Loucy (cell line): ENCODE results near the gene GDF9.

Experiments
- H2AFZ ChIP-seq: fragments of 200-600 bp; sonication (generic); 2 replicates; pipeline ENCODE4 v1.6.0; 2016; ENCODE audit warnings: antibody characterized with exemption, mild to moderate bottlenecking, low read length, moderate library complexity
- H3F3A ChIP-seq: fragments of 200-600 bp; 2 replicates; pipeline ENCODE4 v1.6.0; 2016; ENCODE audit warnings: antibody characterized with exemption, low read depth, mild to moderate bottlenecking
- H3K27me3 ChIP-seq: fragments of 200-600 bp; sonication (generic); 2 replicates; pipeline ENCODE4 v1.6.1; 2014; ENCODE audit warnings: low read length, mild to moderate bottlenecking; ENCODE audit not compliant: insufficient read depth, poor library complexity, severe bottlenecking
- H3K36me3 ChIP-seq: fragments of 200-600 bp; sonication (generic); 2 replicates; pipeline ENCODE4 v1.6.1; 2016; ENCODE audit warnings: low read length; ENCODE audit not compliant: insufficient read depth
- H3K4me1 ChIP-seq: fragments of 200-600 bp; sonication (generic); 2 replicates; pipeline ENCODE4 v1.5.1; 2014; ENCODE audit warnings: low read length, mild to moderate bottlenecking; ENCODE audit not compliant: insufficient read depth, poor library complexity, severe bottlenecking
- H3K4me2 ChIP-seq: fragments of 200-600 bp; sonication (generic); 2 replicates; pipeline ENCODE4 v1.6.0; 2014; ENCODE audit warnings: antibody characterized with exemption, low read length, low read depth, mild to moderate bottlenecking; ENCODE audit not compliant: poor library complexity, severe bottlenecking
- H3K4me3 ChIP-seq: fragments of 200-600 bp; sonication (generic); 2 replicates; pipeline ENCODE4 v1.5.1; 2014; ENCODE audit warnings: low read length, mild to moderate bottlenecking, mixed read lengths; ENCODE audit not compliant: poor library complexity, severe bottlenecking
- H3K79me2 ChIP-seq: fragments of 200-600 bp; sonication (generic); 2 replicates; pipeline ENCODE4 v1.6.1; 2014; ENCODE audit warnings: low read length; ENCODE audit not compliant: insufficient read depth
- H3K9ac ChIP-seq: fragments of 200-600 bp; sonication (generic); 2 replicates; pipeline ENCODE4 v1.6.0; 2014; ENCODE audit warnings: mild to moderate bottlenecking, low read depth, low read length, moderate library complexity; ENCODE audit not compliant: poor library complexity, severe bottlenecking
- H3K9me2 ChIP-seq: fragments of 200-600 bp; sonication (generic); replicated peaks from 2 replicates; pipeline ENCODE4 v1.6.1; 2016; ENCODE audit warnings: low read depth, low read length, mixed read lengths
- H3K9me3 ChIP-seq: fragments of 200-600 bp; sonication (generic); 2 replicates; pipeline ENCODE4 v1.6.1; 2014; ENCODE audit warnings: mild to moderate bottlenecking, antibody characterized with exemption, low read length, low read depth; ENCODE audit not compliant: insufficient read depth
- H4K20me1 ChIP-seq: fragments of 200-600 bp; sonication (generic); 2 replicates; pipeline ENCODE4 v1.6.0; 2014; ENCODE audit warnings: antibody characterized with exemption, low read length, mild to moderate bottlenecking; ENCODE audit not compliant: insufficient read depth, poor library complexity, severe bottlenecking
- CTCF ChIP-seq: fragments of 200-600 bp; sonication (generic); conservative IDR thresholded peaks from 2 replicates; pipeline ENCODE4 v1.5.1; 2014; ENCODE audit warnings: mild to moderate bottlenecking, antibody characterized with exemption, low read length
- EZH2phosphoT487 ChIP-seq: fragments of 200-600 bp; IDR thresholded peaks from 2 replicates; pipeline ENCODE4 v1.6.1; 2018; ENCODE audit warnings: antibody characterized with exemption, mild to moderate bottlenecking, moderate library complexity, borderline replicate concordance

The GDF9 gene

GRCh38 chr5:132839426-132840301 is 26.6 kb downstream of the GDF9 start:
- Histone ChIP-seq H3F3A (no peaks in the 10 kb centered on the region), H3K79me2 (no peaks in the 10 kb centered on the region), H4K20me1 (no peaks in the 10 kb centered on the region), H3K9me2 (no peaks in the 10 kb centered on the region), H3K4me2 (no peak overlapping the region), H3K9ac (no peak overlapping the region), H3K4me1 (no peaks in the 10 kb centered on the region), H3K4me3 (no peak overlapping the region), H3K9me3 (no peaks in the 10 kb centered on the region), H2AFZ (no peak overlapping the region), H3K36me3 (no peaks in the 10 kb centered on the region), H3K27me3 (no peaks in the 10 kb centered on the region)
- TF ChIP-seq CTCF (no peak), EZH2phosphoT487 (no peak)

GRCh38 chr5:132838516-132839282 is 27.6 kb downstream of the GDF9 start:
- Histone ChIP-seq H3K9ac (no peak overlapping the region), H3F3A (no peaks in the 10 kb centered on the region), H3K4me3 (no peak overlapping the region), H4K20me1 (no peaks in the 10 kb centered on the region), H3K4me2 (no peak overlapping the region), H3K79me2 (no peaks in the 10 kb centered on the region), H3K4me1 (no peaks in the 10 kb centered on the region), H3K36me3 (no peaks in the 10 kb centered on the region), H2AFZ (no peak overlapping the region), H3K27me3 (no peaks in the 10 kb centered on the region), H3K9me2 (no peaks in the 10 kb centered on the region), H3K9me3 (no peaks in the 10 kb centered on the region)
- TF ChIP-seq EZH2phosphoT487 (no peak), CTCF (no peak)

- Histone ChIP-seq H3K27me3 (no peaks in the 10 kb centered on the region), H3K36me3 (no peaks in the 10 kb centered on the region), H3F3A (no peaks in the 10 kb centered on the region), H3K79me2 (no peaks in the 10 kb centered on the region), H3K9me3 (no peaks in the 10 kb centered on the region), H3K4me1 (no peaks in the 10 kb centered on the region), H4K20me1 (no peaks in the 10 kb centered on the region), H3K9me2 (no peaks in the 10 kb centered on the region), H2AFZ (no peak overlapping the region), H3K9ac (no peak overlapping the region), H3K4me2 (no peak overlapping the region), H3K4me3 (no peak overlapping the region)
- TF ChIP-seq EZH2phosphoT487 (no peak), CTCF (no peak)
These were observed 28.4 kb downstream of the GDF9 start for GRCh38 chr5:132837868-132838267.
